Prostate gland (tissue), 2 donors: Measurements from ENCODE around the gene SPSB4.

Source experiments
- CTCF ChIP-seq, 4 experiments: fragments of 200-600 bp in 2 of 4; fragments of 450-650 bp in 2 of 4; sonication (generic) in 2 of 4; IDR thresholded peaks; 1 replicate in 3 of 4; 2 replicates in 1 of 4; pipeline ENCODE4 v1.5.1; 2016 to 2019; ENCODE audit warnings: antibody characterized with exemption in 4 of 4, mild to moderate bottlenecking in 2 of 4, moderate library complexity in 2 of 4
- POLR2A ChIP-seq: fragments of 450-650 bp; IDR thresholded peaks from one replicate; pipeline ENCODE4 v1.6.1; 2016; ENCODE audit warnings: antibody characterized with exemption, mild to moderate bottlenecking
- POLR2AphosphoS5 ChIP-seq: sonication (generic); formaldehyde crosslinking; IDR thresholded peaks from one replicate; pipeline ENCODE4 v1.6.1; 2017; ENCODE audit warnings: antibody characterized with exemption

DNA sequence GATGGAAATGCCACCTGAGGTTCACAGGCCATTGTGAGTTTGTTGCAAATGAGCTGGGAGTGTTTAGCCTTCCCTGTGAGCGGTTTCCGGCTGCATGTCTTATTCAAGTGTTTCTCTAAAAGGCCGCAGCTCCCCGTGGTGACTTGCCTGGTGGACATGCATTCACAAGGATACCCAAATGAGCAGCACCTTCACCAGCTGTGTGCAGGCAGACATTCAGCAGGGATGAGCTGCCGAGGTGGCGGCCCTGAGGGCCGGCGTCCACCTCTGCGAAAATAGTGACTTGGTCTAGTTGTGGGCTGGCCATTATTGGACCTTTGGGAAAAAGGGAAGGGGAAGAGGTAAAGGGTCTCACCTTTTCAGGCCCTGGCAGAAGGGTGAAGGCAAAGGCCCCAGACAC, 23.4 kb downstream of the SPSB4 start:
- TF ChIP-seq CTCF (IDR thresholded peaks at IDR 0.05) (no peak), POLR2AphosphoS5 (no peak), POLR2A (no peak)
